Right lung (tissue), 10 donors: ENCODE data around the gene CLDN5. TPM values are rescaled to one million over a fixed set of nuclear protein-coding genes. Genes with fewer than 3 reads are reported as not detected.

ENCODE experiments used
- DNase-seq, 2 donors: peaks; one replicate each; pipeline ENCODE4 v3.0.0-alpha.2; 2013
- long read RNA-seq, 8 donors: transcript quantifications; one replicate each; lab custom pipeline, GENCODE V29; 2026
- polyA plus RNA-seq, 5 donors: library from polyadenylated mRNA; unstranded; fragments of 120-200 nt; gene quantifications; one replicate each; pipeline versions ENCODE4 v1.2.1 to v1.2.3, GENCODE V29; 2013; ENCODE audit warnings: inconsistent platforms in 1 of 5, low replicate concordance in 1 of 5; ENCODE audit not compliant: insufficient read length in 5 of 5, insufficient read depth in 1 of 5

CLDN5 gene, protein sequence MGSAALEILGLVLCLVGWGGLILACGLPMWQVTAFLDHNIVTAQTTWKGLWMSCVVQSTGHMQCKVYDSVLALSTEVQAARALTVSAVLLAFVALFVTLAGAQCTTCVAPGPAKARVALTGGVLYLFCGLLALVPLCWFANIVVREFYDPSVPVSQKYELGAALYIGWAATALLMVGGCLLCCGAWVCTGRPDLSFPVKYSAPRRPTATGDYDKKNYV
- polyA plus RNA-seq = 100 to 1,000 TPM in 1 of 5 donors, 10 to 100 TPM in 4; 40.8 to 111 (median 60.9) TPM
- long read RNA-seq, donor 1, transcript CLDN5-201 (1 exons, 2,357 nt) = major isoform, 226 of 236 reads
- long read RNA-seq, donor 1, transcript CLDN5-203 (2 exons, 1,760 nt) = minor isoform, 10 of 236 reads
- long read RNA-seq, donor 1, partial matches to known transcripts = 0 of 236 reads
- long read RNA-seq, donor 1, other reads (novel, unspliced or antisense) = 0 of 236 reads
- long read RNA-seq, donor 2, transcript CLDN5-203 (2 exons, 1,760 nt) = minor isoform, 5 of 122 reads
- long read RNA-seq, donor 2, transcript CLDN5-201 (1 exons, 2,357 nt) = major isoform, 117 of 122 reads
- long read RNA-seq, donor 2, partial matches to known transcripts = 0 of 122 reads
- long read RNA-seq, donor 2, other reads (novel, unspliced or antisense) = 0 of 122 reads
- long read RNA-seq, donor 3, transcript CLDN5-203 (2 exons, 1,760 nt) = minor isoform, 6 of 152 reads
- long read RNA-seq, donor 3, transcript CLDN5-201 (1 exons, 2,357 nt) = major isoform, 146 of 152 reads
- long read RNA-seq, donor 3, partial matches to known transcripts = 0 of 152 reads
- long read RNA-seq, donor 3, other reads (novel, unspliced or antisense) = 0 of 152 reads
- long read RNA-seq, donor 4, transcript CLDN5-201 (1 exons, 2,357 nt) = major isoform, 120 of 122 reads
- long read RNA-seq, donor 4, partial matches to known transcripts = 0 of 122 reads
- long read RNA-seq, donor 4, other reads (novel, unspliced or antisense) = 0 of 122 reads
- long read RNA-seq, donor 5, transcript CLDN5-203 (2 exons, 1,760 nt) = minor isoform, 8 of 192 reads
- long read RNA-seq, donor 5, transcript CLDN5-201 (1 exons, 2,357 nt) = major isoform, 183 of 192 reads
- long read RNA-seq, donor 5, partial matches to known transcripts = 0 of 192 reads
- long read RNA-seq, donor 5, other reads (novel, unspliced or antisense) = 0 of 192 reads
- long read RNA-seq, donor 6, transcript CLDN5-203 (2 exons, 1,760 nt) = minor isoform, 5 of 213 reads
- long read RNA-seq, donor 6, transcript CLDN5-201 (1 exons, 2,357 nt) = major isoform, 208 of 213 reads
- long read RNA-seq, donor 6, partial matches to known transcripts = 0 of 213 reads
- long read RNA-seq, donor 6, other reads (novel, unspliced or antisense) = 0 of 213 reads
- long read RNA-seq, donor 7, transcript CLDN5-201 (1 exons, 2,357 nt) = major isoform, 221 of 223 reads
- long read RNA-seq, donor 7, partial matches to known transcripts = 0 of 223 reads
- long read RNA-seq, donor 7, other reads (novel, unspliced or antisense) = 0 of 223 reads
- long read RNA-seq, donor 8, transcript CLDN5-201 (1 exons, 2,357 nt) = major isoform, 59 of 59 reads
- long read RNA-seq, donor 8, partial matches to known transcripts = 0 of 59 reads
- long read RNA-seq, donor 8, other reads (novel, unspliced or antisense) = 0 of 59 reads

DNA sequence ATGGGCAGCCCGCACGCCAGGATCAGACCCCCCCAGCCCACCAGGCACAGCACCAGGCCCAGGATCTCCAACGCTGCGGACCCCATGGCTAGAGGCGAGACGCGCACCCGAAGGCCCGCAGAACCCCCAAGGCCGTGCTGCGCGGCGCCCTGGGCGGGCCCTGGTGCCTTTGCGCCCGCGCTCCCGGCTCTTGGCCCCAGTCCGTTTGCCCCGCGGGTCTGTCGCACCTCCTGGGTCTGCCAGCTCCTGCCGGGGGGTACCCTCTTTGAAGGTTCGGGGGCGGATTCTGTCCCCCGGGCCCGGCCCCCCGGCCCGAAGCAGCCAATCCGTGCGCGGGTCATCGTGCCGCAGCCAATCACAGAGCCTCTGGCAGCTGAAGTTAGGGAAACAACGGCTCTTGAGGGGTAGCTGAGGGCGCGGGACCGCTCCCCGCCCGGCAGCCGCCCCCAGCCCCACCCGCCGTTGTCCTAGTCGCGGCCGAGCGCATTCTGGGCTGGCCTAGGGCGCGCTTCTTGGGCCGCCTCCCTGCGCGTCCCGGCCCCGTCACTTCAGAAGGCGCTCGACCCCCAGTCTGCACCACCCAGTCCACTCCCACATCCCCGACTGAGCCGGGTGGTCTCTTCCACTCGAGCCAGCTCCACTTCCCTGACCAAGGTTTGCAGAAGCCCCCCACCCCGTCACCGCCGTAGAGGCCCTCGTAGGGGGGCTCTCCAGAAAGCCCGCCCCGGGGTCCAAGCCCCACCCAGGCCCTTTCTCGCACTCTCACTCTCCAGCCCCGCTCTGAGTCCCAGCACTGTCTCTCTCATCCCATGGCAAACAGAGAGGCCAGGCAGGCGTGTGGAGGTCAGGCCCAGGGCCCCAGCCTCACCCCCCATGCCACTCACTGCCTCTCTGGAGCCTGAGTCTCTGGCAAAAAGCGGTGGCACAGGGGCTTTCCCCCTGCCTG, at the start of gene CLDN5:
Gene CLDN5, minus strand, starts transcription at position 241 of the 946 bp plus-strand sequence. Its CDS starts 155 bp downstream, at position 86.
- DNase-seq = peak; percentile 42 to 54

GRCh38 chr22:19571995-19572394, 47.8 kb upstream of the CLDN5 start:
- no peak for DNase-seq

- no peak for DNase-seq
Measured at GRCh38 chr22:19571207-19571795, 47.1 kb upstream of the CLDN5 start.

DNA sequence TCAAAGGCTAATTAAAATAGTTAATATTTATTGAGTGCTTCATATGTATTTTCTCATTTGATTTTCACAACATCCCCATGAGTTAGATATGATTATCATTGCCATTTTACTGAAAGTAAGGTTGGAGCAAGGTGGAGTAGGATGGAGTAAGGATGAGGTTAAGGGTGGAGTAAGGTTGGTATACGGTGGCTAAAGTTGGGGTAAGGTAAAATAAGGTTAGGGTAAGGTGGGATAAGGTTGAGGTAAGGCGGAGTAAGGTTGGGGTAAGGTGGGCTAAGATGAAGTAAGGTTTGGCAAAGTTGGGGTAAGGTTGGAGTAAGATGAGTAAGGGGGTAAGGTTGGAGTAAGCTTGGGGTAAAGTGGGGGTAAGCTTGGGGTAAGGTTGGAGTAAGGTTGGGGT, 45.8 kb upstream of the CLDN5 start:
- DNase-seq = no peak

DNA sequence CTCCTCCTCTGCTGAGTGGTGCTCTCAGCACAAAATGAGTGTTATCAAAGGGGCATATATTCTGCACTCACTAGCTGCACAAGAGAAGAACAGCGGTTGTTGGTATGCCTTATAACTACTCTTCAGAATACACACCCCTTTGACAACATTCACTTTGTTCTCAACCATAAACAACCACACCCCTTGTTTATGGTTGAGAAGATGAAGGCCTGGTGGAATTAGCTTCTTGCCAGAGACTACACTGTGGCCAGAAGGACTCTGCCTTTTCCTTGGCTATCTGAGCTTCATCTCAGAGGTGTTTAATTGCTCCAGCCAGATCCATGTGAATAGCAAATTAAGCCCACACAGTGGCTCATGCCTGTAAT, 45.0 kb upstream of the CLDN5 start:
- no peak for DNase-seq

GRCh38 chr22:19568337-19569275, 44.4 kb upstream of the CLDN5 start:
- DNase-seq = no peak

DNA sequence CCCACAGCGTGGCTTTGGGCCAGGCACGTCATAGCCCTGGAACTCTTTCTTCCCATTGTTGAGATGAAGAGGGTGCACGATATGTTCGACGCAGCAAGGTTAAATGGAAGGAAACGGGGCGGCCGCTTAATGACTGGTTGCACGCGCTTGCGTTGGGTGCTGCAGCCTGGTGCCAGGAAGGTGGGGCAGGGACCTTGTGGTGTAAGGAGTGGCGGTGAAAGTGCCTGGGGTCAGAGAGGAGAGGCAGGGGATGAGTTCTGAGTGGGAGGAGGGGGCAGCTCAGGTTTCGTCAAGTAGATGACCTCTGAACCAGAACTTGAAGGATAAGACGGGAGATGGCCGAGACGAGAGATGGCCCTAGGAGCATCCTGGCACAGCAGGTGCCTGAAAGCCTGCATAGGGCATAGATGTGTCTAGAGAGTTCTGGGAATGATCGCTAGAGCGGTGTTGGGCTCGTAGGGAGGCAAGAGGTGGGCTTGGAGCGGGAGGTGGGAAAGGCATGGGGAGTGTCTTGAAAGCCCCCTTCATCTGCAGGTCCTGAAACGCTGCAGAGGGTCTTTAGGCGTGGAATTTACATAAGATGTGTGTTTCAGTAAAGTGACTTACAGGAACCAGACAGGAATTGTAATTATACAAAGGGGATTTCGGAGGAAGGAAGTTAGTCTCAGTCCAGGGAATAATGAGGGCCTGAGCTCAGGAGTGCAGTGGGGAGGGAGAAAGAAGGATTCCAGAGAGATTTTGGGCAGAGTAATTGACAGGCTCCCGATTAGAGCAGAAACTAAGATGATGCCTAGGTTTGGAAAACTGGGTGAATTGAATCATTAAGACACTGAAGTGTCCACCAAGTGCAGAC, 43.2 kb upstream of the CLDN5 start:
- no peak for DNase-seq

- DNase-seq = no peak
Measured at GRCh38 chr22:19566279-19567156, 42.3 kb upstream of the CLDN5 start.

DNA sequence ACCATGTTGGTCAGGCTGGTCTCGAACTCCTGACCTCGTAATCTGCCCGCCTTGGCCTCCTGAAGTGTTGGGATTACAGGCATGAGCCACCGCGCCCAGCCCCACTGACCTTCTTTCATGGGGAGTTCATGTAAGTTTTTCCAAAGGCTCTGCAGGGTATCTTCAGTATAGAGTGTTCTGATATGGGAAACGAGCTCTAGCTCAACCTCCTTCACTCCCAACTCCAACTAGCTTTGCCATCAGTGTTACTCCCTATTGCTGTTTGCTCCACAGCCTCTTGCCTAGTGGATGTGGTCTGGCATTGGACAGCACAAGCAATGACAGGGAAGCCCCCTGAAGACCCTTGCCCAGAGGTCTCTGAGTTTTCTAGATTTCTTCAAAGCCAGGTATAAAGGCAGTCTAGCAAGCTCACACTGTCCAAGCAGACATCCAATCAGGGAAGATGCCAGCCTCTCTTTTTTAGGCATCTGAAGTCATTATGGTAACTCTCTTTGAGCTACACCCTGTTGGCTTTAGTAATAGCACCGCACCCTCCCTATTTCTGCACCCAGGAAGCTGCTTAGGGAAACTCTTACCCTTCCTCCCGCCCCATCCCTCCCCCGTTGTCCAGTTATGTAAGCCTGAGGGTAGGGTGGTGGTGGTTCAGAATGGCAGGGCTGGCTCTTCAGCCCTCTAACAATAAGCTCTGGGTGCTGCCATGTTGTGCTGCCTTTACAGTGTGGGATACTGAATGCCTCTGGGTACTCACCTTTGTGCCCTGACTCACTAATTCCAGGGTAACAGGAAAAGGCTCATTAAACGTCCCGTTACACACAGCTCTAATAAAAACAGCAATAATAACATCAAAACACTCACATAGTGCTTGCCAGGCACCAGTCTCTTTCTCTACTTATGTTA, 41.4 kb upstream of the CLDN5 start:
- no peak for DNase-seq

- DNase-seq = no peak
Measured at GRCh38 chr22:19559956-19560355, 35.7 kb upstream of the CLDN5 start.

DNA sequence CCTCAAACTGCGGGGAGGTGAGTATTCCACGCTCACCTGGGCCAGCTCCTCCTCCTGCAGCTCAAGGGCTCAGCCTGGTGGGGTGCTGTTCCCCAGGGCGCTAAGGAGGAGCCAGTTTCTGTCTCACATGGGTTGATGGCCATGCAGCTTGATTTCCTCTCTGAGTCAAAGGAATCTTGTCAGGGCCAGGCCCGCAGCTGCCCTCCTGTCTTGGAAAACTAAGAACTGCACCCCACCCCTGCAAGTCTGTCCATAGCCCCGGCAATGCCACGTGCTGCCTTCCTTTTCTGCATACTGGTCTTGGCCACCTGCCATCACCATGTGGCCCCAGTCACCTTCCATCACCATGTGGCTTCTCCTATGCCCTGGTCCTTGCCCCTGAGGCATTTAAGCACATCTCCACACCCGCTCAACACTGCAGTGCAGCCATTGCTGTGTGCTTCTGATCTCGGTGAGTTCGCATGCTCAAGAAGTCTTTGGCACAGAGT, 35.2 kb upstream of the CLDN5 start:
- no peak for DNase-seq

DNA sequence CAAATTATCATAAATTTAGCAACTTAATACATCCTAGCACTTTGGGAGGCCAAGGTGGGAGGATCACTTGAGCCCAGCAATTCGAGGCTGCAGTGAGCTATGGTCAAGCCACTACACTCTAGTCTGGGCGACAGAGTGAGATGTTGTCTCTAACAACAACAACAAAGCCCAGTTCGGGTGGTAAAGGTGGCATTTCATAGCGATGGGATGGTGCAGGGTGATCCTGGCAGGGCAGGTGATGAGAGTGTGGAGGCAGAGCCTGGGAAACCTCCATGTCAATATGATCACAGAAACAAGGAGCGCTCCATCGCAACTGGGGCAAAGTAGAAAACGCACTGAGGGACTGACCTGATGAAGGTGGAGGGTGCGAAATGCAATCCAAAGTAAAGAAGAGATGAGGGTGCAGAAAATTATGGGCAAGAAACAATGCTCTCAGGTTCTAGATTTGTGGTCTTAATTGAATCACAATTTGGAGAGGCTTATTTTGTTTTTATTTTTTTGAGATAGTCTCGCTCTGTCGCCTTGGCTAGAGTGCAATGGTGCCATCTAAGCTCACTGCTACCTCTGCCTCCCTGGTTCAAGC, 32.8 kb upstream of the CLDN5 start:
- no peak for DNase-seq

- DNase-seq = no peak
Measured at GRCh38 chr22:19555651-19556050, 31.4 kb upstream of the CLDN5 start.

DNA sequence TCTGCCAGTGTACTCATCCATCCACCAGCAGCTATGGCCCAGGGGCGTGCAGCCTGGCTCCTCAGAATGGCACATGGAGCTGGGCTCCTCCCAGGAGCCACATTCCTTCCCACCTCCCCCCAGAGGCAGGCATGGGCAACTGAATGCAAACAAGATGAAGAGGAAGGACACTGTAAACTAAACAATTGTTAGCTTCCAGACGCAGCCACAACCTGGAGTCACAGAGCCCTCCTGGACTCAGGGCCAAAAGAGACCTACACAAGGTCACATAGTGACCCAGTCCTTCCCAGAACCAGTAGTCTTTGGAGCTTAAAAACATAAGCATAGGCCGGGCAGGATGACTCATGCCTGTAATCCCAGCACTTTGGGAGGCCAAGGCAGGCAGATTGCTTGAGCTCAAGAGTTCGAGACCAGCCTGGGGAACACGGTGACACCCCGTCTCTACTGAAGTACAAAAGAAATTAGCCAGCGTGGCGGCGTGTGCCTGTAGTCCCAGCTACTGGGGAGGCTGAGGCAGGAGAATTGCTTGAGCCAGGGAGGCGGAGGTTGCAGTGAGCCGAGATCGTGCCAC, 30.7 kb upstream of the CLDN5 start:
- DNase-seq = no peak
